IMR-90 (cell line): ENCODE measurements around the gene ZDHHC19. TPM values are rescaled to one million over a fixed set of nuclear protein-coding genes. Genes with fewer than 3 reads are reported as not detected.

Experiments
- ATAC-seq: fragments of 200-7000 bp; cut with Tn5 transposase; 2 replicates; pipeline ENCODE4 v1.9.1; 2020; ENCODE audit warnings: low read depth, mild to moderate bottlenecking, moderate library complexity
- BruUV-seq: library from RNA; stranded (reverse); fragments of 400-500 nt; replicated peaks from 2 replicates; lab custom pipeline; 2021; lab: Mats Ljungman, UMichigan
- CTCF ChIA-PET: fragments of 300-600 bp; formaldehyde crosslinking; extraction: SDS; loops from one replicate; lab custom pipeline; 2021; ENCODE audit warnings: antibody characterized with exemption; lab: Yijun Ruan, JAX
- POLR2A ChIA-PET: fragments of 300-600 bp; sonication (Branson Sonifier 250); formaldehyde crosslinking; loops from one replicate; lab custom pipeline; 2022; ENCODE audit warnings: antibody characterized with exemption; ENCODE audit not compliant: unreplicated experiment; lab: Charles Lee
- DNase-seq: peaks from one replicate; pipeline ENCODE4 v3.0.0; 2013
- H2AFZ ChIP-seq: replicated peaks from 2 replicates; pipeline ENCODE3; 2013; ENCODE audit warnings: low read length, mild to moderate bottlenecking; ENCODE audit not compliant: poor library complexity
- H2AK5ac ChIP-seq: 2 replicates; pipeline ENCODE4 v1.6.1; 2013; ENCODE audit warnings: low read depth, low read length, inconsistent platforms
- H2AK9ac ChIP-seq: replicated peaks from 2 replicates; pipeline ENCODE3; 2013; ENCODE audit warnings: mild to moderate bottlenecking, low read depth, low read length, moderate library complexity; ENCODE audit not compliant: poor library complexity
- H2BK120ac ChIP-seq: 2 replicates; pipeline ENCODE4 v1.6.1; 2013; ENCODE audit warnings: low read depth, low read length, inconsistent platforms
- H2BK15ac ChIP-seq: 3 replicates; pipeline ENCODE4 v1.6.1; 2013; ENCODE audit warnings: low read depth, low read length, inconsistent platforms
- H2BK20ac ChIP-seq: 2 replicates; pipeline ENCODE4 v1.6.1; 2013; ENCODE audit warnings: low read depth, mild to moderate bottlenecking, inconsistent platforms, low read length, moderate library complexity
- H2BK5ac ChIP-seq: 2 replicates; pipeline ENCODE4 v1.6.1; 2013; ENCODE audit warnings: mild to moderate bottlenecking, low read depth, low read length, inconsistent platforms; ENCODE audit not compliant: poor library complexity, severe bottlenecking
- H3K14ac ChIP-seq: replicated peaks from 2 replicates; pipeline ENCODE4 v1.6.1; 2013; ENCODE audit warnings: low read depth, low read length, inconsistent platforms
- H3K18ac ChIP-seq: 2 replicates; pipeline ENCODE4 v1.6.1; 2013; ENCODE audit warnings: low read depth, low read length, control low read depth
- H3K23ac ChIP-seq: 2 replicates; pipeline ENCODE4 v1.6.1; 2013; ENCODE audit warnings: low read depth, low read length, inconsistent platforms
- H3K27ac ChIP-seq: 2 replicates; pipeline ENCODE4 v1.5.1; 2013; ENCODE audit warnings: mild to moderate bottlenecking, control low read depth, low read length; ENCODE audit not compliant: insufficient read depth
- H3K27me3 ChIP-seq: 2 replicates; pipeline ENCODE4 v1.6.1; 2013; ENCODE audit warnings: low read length; ENCODE audit not compliant: control insufficient read depth, insufficient read depth
- H3K36me3 ChIP-seq: 2 replicates; pipeline ENCODE4 v1.6.1; 2013; ENCODE audit warnings: low read length, mixed read lengths; ENCODE audit not compliant: control insufficient read depth, insufficient read depth
- H3K4ac ChIP-seq: 2 replicates; pipeline ENCODE4 v1.6.1; 2013; ENCODE audit warnings: low read depth, low read length, inconsistent platforms
- H3K4me1 ChIP-seq: 2 replicates; pipeline ENCODE4 v1.6.1; 2013; ENCODE audit warnings: low read length, mixed read lengths; ENCODE audit not compliant: control insufficient read depth, insufficient read depth
- H3K4me2 ChIP-seq: 2 replicates; pipeline ENCODE4 v1.6.1; 2013; ENCODE audit warnings: low read depth, mild to moderate bottlenecking, control low read depth, low read length, moderate library complexity
- H3K4me3 ChIP-seq: 2 replicates; pipeline ENCODE4 v1.5.1; 2013; ENCODE audit warnings: low read depth, mild to moderate bottlenecking, control low read depth, low read length, moderate library complexity; ENCODE audit not compliant: insufficient read depth
- H3K56ac ChIP-seq: 2 replicates; pipeline ENCODE4 v1.6.1; 2013; ENCODE audit warnings: low read length, inconsistent platforms; ENCODE audit not compliant: insufficient read depth; ENCODE audit errors: extremely low read depth
- H3K79me1 ChIP-seq, 2 experiments: 2 replicates each; pipeline ENCODE4 v1.6.1; 2013; ENCODE audit warnings: low read length in 2 of 2, inconsistent platforms in 1 of 2, low read depth in 1 of 2
- H3K9ac ChIP-seq: 2 replicates; pipeline ENCODE4 v1.6.1; 2013; ENCODE audit warnings: low read depth, low read length, control low read depth
- H3K9me1 ChIP-seq: 2 replicates; pipeline ENCODE4 v1.6.1; 2013; ENCODE audit warnings: low read length, inconsistent platforms; ENCODE audit not compliant: insufficient read depth
- H3K9me3 ChIP-seq: 2 replicates; pipeline ENCODE4 v1.6.1; 2013; ENCODE audit warnings: low read length; ENCODE audit not compliant: control insufficient read depth, insufficient read depth
- H4K20me1 ChIP-seq: 2 replicates; pipeline ENCODE4 v1.6.1; 2013; ENCODE audit warnings: low read length, inconsistent platforms; ENCODE audit not compliant: insufficient read depth
- H4K5ac ChIP-seq: 2 replicates; pipeline ENCODE4 v1.6.1; 2013; ENCODE audit warnings: mild to moderate bottlenecking, low read depth, low read length, control low read depth
- H4K8ac ChIP-seq, 2 experiments: 2 replicates each; pipeline ENCODE4 v1.6.1; 2013; ENCODE audit warnings: low read depth in 2 of 2, low read length in 2 of 2, control low read depth in 1 of 2, inconsistent platforms in 1 of 2
- H4K91ac ChIP-seq: 2 replicates; pipeline ENCODE4 v1.6.1; 2013; ENCODE audit warnings: low read depth, low read length, inconsistent platforms; ENCODE audit not compliant: insufficient read depth
- BHLHE40 ChIP-seq: fragments of 150-350 bp; IDR thresholded peaks from 2 replicates; pipeline ENCODE4 v1.6.1; 2016; ENCODE audit warnings: mild to moderate bottlenecking, low read depth, low read length
- CEBPB ChIP-seq: IDR thresholded peaks from 2 replicates; pipeline ENCODE4 v1.6.1; 2012; ENCODE audit warnings: low read depth, low read length, improper control_type of control experiment
- CHD1 ChIP-seq: IDR thresholded peaks from 2 replicates; pipeline ENCODE4 v1.6.1; 2012; ENCODE audit warnings: low read depth, low read length, improper control_type of control experiment
- CTCF ChIP-seq: conservative IDR thresholded peaks from 2 replicates; pipeline ENCODE4 v1.5.1; 2012; ENCODE audit warnings: mild to moderate bottlenecking, low read depth, low read length, improper control_type of control experiment
- ELK1 ChIP-seq: fragments of 150-350 bp; IDR thresholded peaks from 2 replicates; pipeline ENCODE4 v1.6.1; 2016; ENCODE audit warnings: low read depth, mild to moderate bottlenecking, low read length, moderate library complexity, borderline replicate concordance
- FOS ChIP-seq: fragments of 150-350 bp; IDR thresholded peaks from 2 replicates; pipeline ENCODE4 v1.6.1; 2016; ENCODE audit warnings: low read depth, low read length
- MAFK ChIP-seq: IDR thresholded peaks from 2 replicates; pipeline ENCODE4 v1.6.1; 2012; ENCODE audit warnings: low read depth, low read length, improper control_type of control experiment
- MAZ ChIP-seq: IDR thresholded peaks from 2 replicates; pipeline ENCODE4 v1.6.1; 2012; ENCODE audit warnings: low read depth, mild to moderate bottlenecking, low read length, improper control_type of control experiment, moderate library complexity, borderline replicate concordance
- MXI1 ChIP-seq: IDR thresholded peaks from 2 replicates; pipeline ENCODE4 v1.6.1; 2012; ENCODE audit warnings: low read depth, mild to moderate bottlenecking, low read length, moderate library complexity, borderline replicate concordance
- NFE2L2 ChIP-seq: fragments of 150-350 bp; IDR thresholded peaks from 2 replicates; pipeline ENCODE4 v1.6.1; 2016; ENCODE audit warnings: low read depth, mild to moderate bottlenecking, low read length
- RAD21 ChIP-seq: IDR thresholded peaks from 2 replicates; pipeline ENCODE4 v1.6.1; 2012; ENCODE audit warnings: low read length, improper control_type of control experiment
- RFX5 ChIP-seq: IDR thresholded peaks from 2 replicates; pipeline ENCODE4 v1.8.0; 2012; ENCODE audit warnings: low read depth, mild to moderate bottlenecking, low read length, moderate library complexity
- SMC3 ChIP-seq: fragments of 150-350 bp; IDR thresholded peaks from 2 replicates; pipeline ENCODE4 v1.6.1; 2016; ENCODE audit warnings: low read depth, mild to moderate bottlenecking, antibody characterized with exemption, low read length, moderate library complexity
- USF2 ChIP-seq: fragments of 150-350 bp; IDR thresholded peaks from 2 replicates; pipeline ENCODE4 v1.6.1; 2017; ENCODE audit warnings: mild to moderate bottlenecking, antibody characterized with exemption, low read length, low read depth
- WGBS, 2 experiments: methylation state at CpG; one replicate each; pipeline versions ENCODE4 v1.1.5 to v1.1.7; 2013; ENCODE audit warnings: missing lambda C conversion rate in 2 of 2; ENCODE audit not compliant: insufficient read length in 1 of 2; ENCODE audit errors: extremely low coverage in 2 of 2; 5-methylcytosine and 5-hydroxymethylcytosine counted together
- dilution Hi-C: fragments of 300-500 bp; cut with HindIII; formaldehyde crosslinking; loops from one replicate; pipeline ENCODE4 v1.14.3; 2018; ENCODE audit warnings: low sequenced_read_pairs; ENCODE audit not compliant: unreplicated experiment
- in situ Hi-C: fragments of 300-500 bp; cut with MboI; formaldehyde crosslinking; loops from 3 replicates; pipeline ENCODE4 v1.14.3; 2019; ENCODE audit warnings: low sequenced_read_pairs, inconsistent platforms, mixed read lengths
- intact Hi-C: fragments of 100-400 bp; cut with micrococcal nuclease; formaldehyde crosslinking; loops from 2 replicates; pipeline ENCODE4 v1.10.0; 2022
- polyA plus RNA-seq, 3 experiments: library from polyadenylated mRNA; depleted of rRNA; stranded (reverse); fragments of >200 nt; gene quantifications; 2 replicates each; pipeline ENCODE4 v1.2.3, GENCODE V29; 2012; ENCODE audit warnings: low replicate concordance in 1 of 3
- total RNA-seq: library from RNA; depleted of rRNA; stranded (reverse); fragments of >200 nt; gene quantifications from 2 replicates; pipeline ENCODE4 v1.2.3, GENCODE V29; 2012

ZDHHC19 gene
- total and polyA plus RNA-seq, 2 of the 4 experiments (the other 2 are of a cell fraction), result 0.09 TPM; not detected in 1

- no peaks in the 10 kb centered on the region for H3K79me1 ChIP-seq
- in situ Hi-C loops, result no loop called here
Measured at GRCh38 chr3:196168808-196169391, 42.3 kb downstream of the ZDHHC19 start.

More at GRCh38 chr3:196168808-196169391, 42.3 kb downstream of the ZDHHC19 start:
- no peak overlapping the region for H3K18ac ChIP-seq
- H3K4ac ChIP-seq, result no peak overlapping the region
- no peaks in the 10 kb centered on the region for H3K4me1 ChIP-seq
- no peak overlapping the region for H3K27ac ChIP-seq
- H4K8ac ChIP-seq, result no peak overlapping the region
- DNase-seq (no peak), ATAC-seq (no peak)
- H3K9ac ChIP-seq, result no peak overlapping the region
- dilution Hi-C loops (no loop called here), intact Hi-C loops (no loop called here)
- H3K27me3 ChIP-seq, result no peaks in the 10 kb centered on the region
- TF ChIP-seq USF2, result no peak
- TF ChIP-seq RAD21, result no peak
- TF ChIP-seq RFX5, result no peak
- TF ChIP-seq MAFK, result no peak
- no peak for TF ChIP-seq BHLHE40
- no peak for TF ChIP-seq CEBPB
- TF ChIP-seq CTCF, result no peak
- no peak for TF ChIP-seq CHD1
- no peak for TF ChIP-seq ELK1
- TF ChIP-seq SMC3, result no peak
- TF ChIP-seq MXI1, result no peak
- no peak for TF ChIP-seq MAZ
- no peak for TF ChIP-seq NFE2L2
- TF ChIP-seq FOS, result no peak
- no peak overlapping the region for H2BK20ac ChIP-seq
- no peak overlapping the region for H2AK9ac ChIP-seq
- H3K56ac ChIP-seq, result no peak overlapping the region
- no peak overlapping the region for H3K23ac ChIP-seq
- CTCF ChIA-PET, result no interaction called here
- no peaks in the 10 kb centered on the region for H3K9me3 ChIP-seq
- no peak overlapping the region for H2BK5ac ChIP-seq
- H2AFZ ChIP-seq, result no peak overlapping the region
- WGBS, 2 experiments, result no CpG with 5 or more reads among the region's 6 CpGs
- no peaks in the 10 kb centered on the region for H4K20me1 ChIP-seq
- H4K5ac ChIP-seq, result no peak overlapping the region
- no peak overlapping the region for H3K4me3 ChIP-seq
- BruUV-seq, result no TSS peak
- no peak overlapping the region for H4K91ac ChIP-seq
- no peak overlapping the region for H2BK15ac ChIP-seq
- no peak overlapping the region for H3K4me2 ChIP-seq
- H3K36me3 ChIP-seq, result no peaks in the 10 kb centered on the region
- no peak overlapping the region for H3K14ac ChIP-seq
- POLR2A ChIA-PET, result no interaction called here
- H2BK120ac ChIP-seq, result no peak overlapping the region
- no peak overlapping the region for H2AK5ac ChIP-seq
- peaks cover 5% of the 10 kb centered on the region; the same call in 1 of the 2 replicates for H3K9me1 ChIP-seq
